Measurements from ENCODE around the gene TNPO2. TPM values are rescaled to one million over a fixed set of nuclear protein-coding genes. Genes with fewer than 3 reads are reported as not detected.

The TNPO2 gene
- total and polyA plus RNA-seq, 2 donors (not counting 1 experiment from before 2014, with no cell fraction given) = 36.0 to 52.5 TPM

DNA sequence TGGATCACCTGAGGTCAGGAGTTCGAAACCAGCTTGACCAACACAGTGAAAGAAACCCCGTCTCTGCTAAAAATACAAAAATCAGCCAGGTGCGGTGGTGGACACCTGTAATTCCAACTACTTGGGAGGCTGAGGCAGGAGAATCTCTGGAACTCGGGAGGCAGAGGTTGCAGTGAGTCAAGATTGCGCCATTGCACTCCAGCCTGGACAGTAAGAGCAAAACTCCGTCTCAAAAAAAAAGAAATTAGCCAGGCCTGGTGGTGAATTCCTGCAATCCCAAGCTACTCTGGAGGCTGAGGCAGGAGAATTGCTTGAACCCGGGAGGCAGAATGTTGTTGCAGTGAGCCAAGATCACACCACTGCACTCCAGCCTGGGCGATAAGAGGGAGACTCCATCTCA, 15.1 kb downstream of the TNPO2 start:
- Histone ChIP-seq H4K20me1 (ENCODE audit: control insufficient read depth, extremely low read depth, insufficient read depth, low read length) (no peaks in the 10 kb centered on the region), H3K4me1 (ENCODE audit: control insufficient read depth, extremely low read depth, insufficient read depth, low read length) (no peaks in the 10 kb centered on the region), H3K9me3 (ENCODE audit: control insufficient read depth, insufficient read depth, low read depth, low read length) (no peaks in the 10 kb centered on the region), H2AFZ (ENCODE audit: low read length) (no peak overlapping the region), H3K27me3 (ENCODE audit: control insufficient read depth, insufficient read depth, low read length) (no peaks in the 10 kb centered on the region), H3K36me3 (ENCODE audit: control insufficient read depth, insufficient read depth, low read length) (peaks cover 36% of the 10 kb centered on the region), H3K4me3 (replicated peaks in 1 of 4; ENCODE audit: control extremely low read depth in 1 of 4, insufficient read depth in 1 of 4, low read depth in 3 of 4, low read length in 4 of 4) (no peak overlapping the region), H3K9ac (ENCODE audit: insufficient read depth, low read length) (no peak overlapping the region), H3K4me2 (ENCODE audit: extremely low read depth, insufficient read depth, low read length) (no peak overlapping the region), H3K27ac (ENCODE audit: insufficient read depth, low read length) (no peak overlapping the region), H3K79me2 (ENCODE audit: control insufficient read depth, insufficient read depth, low read length) (peaks cover 2% of the 10 kb centered on the region)
- DNase-seq (ENCODE audit: low read depth in 2 of 2) = no peak
- TF ChIP-seq, protein P1, sequence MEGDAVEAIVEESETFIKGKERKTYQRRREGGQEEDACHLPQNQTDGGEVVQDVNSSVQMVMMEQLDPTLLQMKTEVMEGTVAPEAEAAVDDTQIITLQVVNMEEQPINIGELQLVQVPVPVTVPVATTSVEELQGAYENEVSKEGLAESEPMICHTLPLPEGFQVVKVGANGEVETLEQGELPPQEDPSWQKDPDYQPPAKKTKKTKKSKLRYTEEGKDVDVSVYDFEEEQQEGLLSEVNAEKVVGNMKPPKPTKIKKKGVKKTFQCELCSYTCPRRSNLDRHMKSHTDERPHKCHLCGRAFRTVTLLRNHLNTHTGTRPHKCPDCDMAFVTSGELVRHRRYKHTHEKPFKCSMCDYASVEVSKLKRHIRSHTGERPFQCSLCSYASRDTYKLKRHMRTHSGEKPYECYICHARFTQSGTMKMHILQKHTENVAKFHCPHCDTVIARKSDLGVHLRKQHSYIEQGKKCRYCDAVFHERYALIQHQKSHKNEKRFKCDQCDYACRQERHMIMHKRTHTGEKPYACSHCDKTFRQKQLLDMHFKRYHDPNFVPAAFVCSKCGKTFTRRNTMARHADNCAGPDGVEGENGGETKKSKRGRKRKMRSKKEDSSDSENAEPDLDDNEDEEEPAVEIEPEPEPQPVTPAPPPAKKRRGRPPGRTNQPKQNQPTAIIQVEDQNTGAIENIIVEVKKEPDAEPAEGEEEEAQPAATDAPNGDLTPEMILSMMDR (conservative IDR thresholded peaks at IDR 0.05 in 1 of 2, IDR thresholded peaks at IDR 0.05 in 1 of 2; ENCODE audit: low read depth in 1 of 2, low read length in 2 of 2) = no peak
- TF ChIP-seq EZH2 (IDR thresholded peaks at IDR 0.05; ENCODE audit: low read length, missing control alignments) = no peak

DNA sequence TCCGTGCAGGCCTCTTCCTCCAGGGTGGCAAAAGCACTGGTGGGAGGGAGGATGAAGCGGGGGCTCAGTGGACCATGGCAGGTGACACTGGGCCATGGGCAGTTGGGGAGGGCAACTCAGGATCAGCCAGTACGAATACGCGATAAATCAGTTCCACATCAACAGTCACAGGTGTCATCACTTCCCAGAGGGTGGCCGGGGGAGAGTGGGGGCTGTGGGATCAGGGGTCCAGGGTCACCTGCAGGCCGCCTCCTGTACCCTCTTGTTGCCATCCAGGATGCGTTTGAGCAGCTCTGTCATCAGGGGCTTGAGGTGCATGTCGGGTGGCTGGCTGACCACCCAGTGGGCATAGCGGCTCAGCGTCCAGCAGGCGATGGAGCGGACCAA, 17.4 kb downstream of the TNPO2 start:
- Histone ChIP-seq H4K20me1 (ENCODE audit: control insufficient read depth, extremely low read depth, insufficient read depth, low read length) (no peaks in the 10 kb centered on the region), H2AFZ (ENCODE audit: low read length) (no peak overlapping the region), H3K4me1 (ENCODE audit: control insufficient read depth, extremely low read depth, insufficient read depth, low read length) (no peaks in the 10 kb centered on the region), H3K4me2 (ENCODE audit: extremely low read depth, insufficient read depth, low read length) (no peak overlapping the region), H3K27me3 (ENCODE audit: control insufficient read depth, insufficient read depth, low read length) (no peaks in the 10 kb centered on the region), H3K79me2 (ENCODE audit: control insufficient read depth, insufficient read depth, low read length) (peaks cover under 1% of the 10 kb centered on the region), H3K9me3 (ENCODE audit: control insufficient read depth, insufficient read depth, low read depth, low read length) (no peaks in the 10 kb centered on the region), H3K9ac (ENCODE audit: insufficient read depth, low read length) (no peak overlapping the region), H3K36me3 (ENCODE audit: control insufficient read depth, insufficient read depth, low read length) (peaks cover 52% of the 10 kb centered on the region), H3K27ac (ENCODE audit: insufficient read depth, low read length) (no peak overlapping the region), H3K4me3 (replicated peaks in 1 of 4; ENCODE audit: control extremely low read depth in 1 of 4, insufficient read depth in 1 of 4, low read depth in 3 of 4, low read length in 4 of 4) (no peak overlapping the region)
- TF ChIP-seq, protein P1 (conservative IDR thresholded peaks at IDR 0.05 in 1 of 2, IDR thresholded peaks at IDR 0.05 in 1 of 2; ENCODE audit: low read depth in 1 of 2, low read length in 2 of 2) = no peak
- no peak for TF ChIP-seq EZH2 (IDR thresholded peaks at IDR 0.05; ENCODE audit: low read length, missing control alignments)
- no peak for DNase-seq (ENCODE audit: low read depth in 2 of 2)

DNA sequence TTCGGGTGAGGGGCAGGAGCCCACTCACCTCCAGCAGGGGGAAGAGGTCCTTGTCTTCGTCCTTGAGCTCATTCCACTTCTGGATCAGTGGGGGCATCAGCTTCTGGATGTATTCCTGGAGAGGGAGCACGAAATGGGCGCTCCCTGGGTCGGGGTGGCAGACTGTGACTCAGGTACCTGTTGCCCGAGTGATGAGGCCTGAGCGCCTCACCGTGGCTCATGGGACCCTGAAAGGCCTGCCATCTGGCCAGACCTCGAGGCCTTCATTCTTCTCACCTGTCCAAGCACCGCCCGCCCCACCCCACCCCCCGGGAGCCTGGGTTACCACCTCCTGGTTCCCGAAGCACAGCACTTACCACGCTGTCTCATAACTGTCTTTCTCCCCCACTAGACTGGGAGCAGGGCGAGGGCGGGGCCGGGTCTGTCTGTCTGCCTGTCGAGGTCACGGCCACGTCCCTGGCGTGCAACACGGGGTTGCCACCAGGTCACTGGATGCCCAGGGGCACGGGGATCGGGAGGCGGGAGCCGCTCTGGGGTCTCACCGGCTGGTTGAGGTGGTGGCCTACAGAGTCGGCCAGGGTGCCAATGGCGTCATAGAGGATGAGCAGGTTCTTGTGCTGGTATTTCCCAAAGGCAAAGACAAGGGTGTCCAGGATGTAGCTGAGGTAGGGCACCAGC, 17.9 kb downstream of the TNPO2 start:
- TF ChIP-seq, protein P1 (conservative IDR thresholded peaks at IDR 0.05 in 1 of 2, IDR thresholded peaks at IDR 0.05 in 1 of 2; ENCODE audit: low read depth in 1 of 2, low read length in 2 of 2) = no peak
- TF ChIP-seq EZH2 (IDR thresholded peaks at IDR 0.05; ENCODE audit: low read length, missing control alignments) = no peak
- no peak overlapping the region for H3K27ac ChIP-seq (ENCODE audit: insufficient read depth, low read length)
- peaks cover 49% of the 10 kb centered on the region for H3K36me3 ChIP-seq (ENCODE audit: control insufficient read depth, insufficient read depth, low read length)
- no peaks in the 10 kb centered on the region for H3K4me1 ChIP-seq (ENCODE audit: control insufficient read depth, extremely low read depth, insufficient read depth, low read length)
- H3K9me3 ChIP-seq (ENCODE audit: control insufficient read depth, insufficient read depth, low read depth, low read length) = no peaks in the 10 kb centered on the region
- H4K20me1 ChIP-seq (ENCODE audit: control insufficient read depth, extremely low read depth, insufficient read depth, low read length) = no peaks in the 10 kb centered on the region
- no peak overlapping the region for H2AFZ ChIP-seq (ENCODE audit: low read length)
- no peak overlapping the region for H3K4me2 ChIP-seq (ENCODE audit: extremely low read depth, insufficient read depth, low read length)
- no peak overlapping the region for H3K9ac ChIP-seq (ENCODE audit: insufficient read depth, low read length)
- no peaks in the 10 kb centered on the region for H3K27me3 ChIP-seq (ENCODE audit: control insufficient read depth, insufficient read depth, low read length)
- H3K79me2 ChIP-seq (ENCODE audit: control insufficient read depth, insufficient read depth, low read length) = no peaks in the 10 kb centered on the region
- no peak overlapping the region for H3K4me3 ChIP-seq (replicated peaks in 1 of 4; ENCODE audit: control extremely low read depth in 1 of 4, insufficient read depth in 1 of 4, low read depth in 3 of 4, low read length in 4 of 4)
- no peak for DNase-seq (ENCODE audit: low read depth in 2 of 2)
